Occipital lobe (tissue), 2 donors: ENCODE data around the gene MAPKAP1. TPM values are rescaled to one million over a fixed set of nuclear protein-coding genes. Genes with fewer than 3 reads are reported as not detected.

Experiments used
- DNase-seq: peaks from one replicate; lab custom pipeline; 2025; lab: John Stamatoyannopoulos, UW
- total RNA-seq: library from RNA; depleted of rRNA; stranded (reverse); fragments of >200 nt; gene quantifications from one replicate; pipeline ENCODE4 v1.2.3, GENCODE V29; 2014

Gene MAPKAP1
- 37.6 TPM for total RNA-seq

DNA sequence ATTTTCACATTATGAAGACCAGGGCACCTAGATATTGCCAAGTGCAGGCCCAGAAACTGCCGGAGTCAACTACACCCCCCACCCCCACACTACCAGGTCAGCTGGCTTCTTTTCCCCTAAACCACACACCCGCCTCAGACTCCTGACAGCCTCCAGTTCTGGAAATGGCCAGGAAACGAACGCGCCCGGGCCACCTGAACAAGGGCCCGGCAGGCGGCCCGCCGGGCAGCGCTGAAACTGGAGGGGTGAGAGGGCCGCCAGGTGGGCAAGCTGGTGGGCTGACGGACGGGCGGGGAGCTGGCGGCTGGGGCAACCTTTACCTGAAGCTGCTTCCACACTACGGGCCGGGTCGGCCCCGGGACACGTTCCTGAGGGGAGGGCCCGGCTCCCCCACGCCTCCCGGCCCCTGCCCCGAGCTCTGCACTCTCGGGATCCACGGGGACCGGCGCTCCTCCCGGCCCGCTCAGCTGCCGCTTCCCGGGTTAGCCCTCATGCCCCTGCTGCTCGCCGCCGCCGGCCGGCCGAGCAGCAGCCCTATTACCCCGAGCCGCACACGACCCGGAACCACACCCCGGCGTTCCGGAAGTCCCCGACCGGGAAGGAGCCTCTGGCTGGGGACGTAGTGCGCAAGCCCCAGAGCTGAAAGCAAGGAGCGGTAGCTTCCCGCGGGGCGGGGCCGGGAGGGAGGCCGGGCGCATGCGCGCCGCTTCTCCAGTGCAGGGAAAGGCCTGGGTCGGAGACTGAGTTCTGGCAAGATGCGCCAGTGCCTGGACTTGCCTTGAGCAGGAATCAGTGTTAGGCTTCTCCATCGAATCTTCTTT is at the start of gene MAPKAP1:
MAPKAP1 (minus strand) TSS at position 558 of the 821 bp plus-strand sequence. CDS start 34,634 bp downstream, outside the sequence.
- peak; percentile 92 for DNase-seq

DNA sequence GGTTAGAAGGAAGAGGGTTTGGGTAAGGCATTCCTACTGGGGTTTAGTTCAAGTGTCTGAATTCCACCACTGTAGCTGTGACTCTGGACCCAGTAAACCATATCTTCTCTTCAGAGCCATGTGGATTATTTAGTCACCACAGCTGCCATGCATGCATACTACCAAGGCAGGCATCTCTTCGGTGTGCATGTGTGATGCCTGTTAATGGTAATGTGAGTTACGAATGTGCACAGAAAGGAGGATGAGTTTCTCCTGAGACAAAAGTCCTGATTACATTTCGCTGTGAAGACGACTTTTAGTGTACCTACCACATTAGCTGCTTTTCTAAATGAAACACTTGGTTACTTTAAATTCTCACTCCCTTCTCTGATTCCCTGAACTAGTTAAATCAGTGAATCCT is 49.5 kb upstream of the MAPKAP1 start:
- no peak for DNase-seq

DNA sequence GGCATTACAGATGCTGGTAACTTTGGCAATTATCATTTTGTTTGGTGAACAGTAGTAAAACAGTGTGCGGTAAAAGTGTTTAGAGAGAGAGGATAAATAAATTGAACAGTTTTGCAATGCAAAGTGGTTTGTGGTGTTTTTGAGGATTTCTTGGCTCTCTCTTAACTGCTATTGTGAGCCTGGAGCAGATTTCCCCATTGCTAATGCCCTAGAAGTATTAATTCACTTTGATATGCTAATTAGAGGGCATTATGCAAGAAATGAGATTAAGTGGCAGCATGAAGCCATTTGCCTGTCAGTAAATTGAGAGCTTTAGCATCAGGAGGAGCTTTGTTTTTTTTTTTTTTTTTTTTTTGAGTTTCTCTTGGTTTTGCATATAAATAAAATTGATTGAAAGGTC is 48.3 kb upstream of the MAPKAP1 start:
- DNase-seq, result no peak

DNA sequence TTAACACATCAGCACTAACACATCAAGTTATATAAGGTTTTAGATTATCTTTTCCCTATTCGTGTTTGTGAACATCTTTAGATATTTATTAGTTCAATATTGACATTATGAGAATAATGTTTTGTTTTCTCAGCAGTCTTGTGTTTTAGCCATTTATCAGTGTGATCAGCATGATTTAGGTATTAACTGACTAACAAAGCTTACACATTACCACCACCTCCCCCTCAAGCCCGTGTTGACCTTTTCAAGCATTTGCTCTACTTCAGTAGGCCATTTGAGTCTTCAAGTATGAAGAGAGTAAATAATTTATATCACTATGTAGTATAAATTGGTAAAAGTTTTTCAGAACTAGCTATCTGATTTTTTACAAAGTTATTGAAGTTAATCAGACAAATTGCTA is 47.1 kb upstream of the MAPKAP1 start:
- DNase-seq, result no peak

DNA sequence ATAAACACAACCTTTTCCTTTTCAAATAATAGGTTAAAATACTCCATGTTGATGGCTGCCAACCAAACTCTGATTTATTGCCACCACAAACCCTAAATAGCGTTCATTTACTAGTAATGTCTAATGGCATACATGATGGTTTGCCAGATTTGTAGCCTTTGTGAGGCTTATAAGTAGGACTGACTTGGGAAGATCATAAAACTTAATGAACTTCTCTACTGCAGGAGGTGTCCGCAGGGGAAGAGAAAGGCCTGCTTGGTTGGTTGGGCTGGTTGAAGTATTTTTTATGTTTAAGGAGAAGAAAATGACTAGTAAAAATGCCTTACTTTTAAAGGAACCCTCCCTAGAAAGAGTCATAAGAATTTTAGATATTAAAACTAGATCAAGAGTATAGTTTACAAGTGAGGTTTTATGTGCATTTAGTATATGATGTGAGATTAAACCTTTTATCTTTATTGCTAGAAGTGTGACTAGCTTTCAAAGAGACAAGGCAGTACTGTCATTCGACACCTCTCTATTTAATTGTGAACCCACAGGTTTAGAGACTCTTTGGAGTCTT is 45.1 kb upstream of the MAPKAP1 start:
- no peak for DNase-seq

DNA sequence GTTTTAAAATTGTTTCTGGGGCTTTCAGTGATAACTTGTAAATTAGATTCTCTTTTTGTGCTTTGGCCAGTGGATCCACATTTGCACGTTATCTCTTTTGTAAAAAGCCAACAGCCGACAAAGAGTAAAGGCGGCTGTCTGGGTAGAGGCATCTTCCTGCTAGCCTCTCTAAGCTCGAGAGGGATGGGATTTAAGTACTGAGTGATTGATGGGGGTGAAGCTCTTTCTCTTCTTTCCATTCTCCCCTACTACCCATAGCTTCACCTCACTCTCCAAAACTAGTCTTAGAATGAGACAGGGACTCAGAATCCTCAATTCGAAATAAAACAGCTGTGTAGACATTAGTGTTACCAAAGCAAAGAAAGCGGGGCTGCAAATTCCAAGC is 43.6 kb upstream of the MAPKAP1 start:
- DNase-seq, result no peak

DNA sequence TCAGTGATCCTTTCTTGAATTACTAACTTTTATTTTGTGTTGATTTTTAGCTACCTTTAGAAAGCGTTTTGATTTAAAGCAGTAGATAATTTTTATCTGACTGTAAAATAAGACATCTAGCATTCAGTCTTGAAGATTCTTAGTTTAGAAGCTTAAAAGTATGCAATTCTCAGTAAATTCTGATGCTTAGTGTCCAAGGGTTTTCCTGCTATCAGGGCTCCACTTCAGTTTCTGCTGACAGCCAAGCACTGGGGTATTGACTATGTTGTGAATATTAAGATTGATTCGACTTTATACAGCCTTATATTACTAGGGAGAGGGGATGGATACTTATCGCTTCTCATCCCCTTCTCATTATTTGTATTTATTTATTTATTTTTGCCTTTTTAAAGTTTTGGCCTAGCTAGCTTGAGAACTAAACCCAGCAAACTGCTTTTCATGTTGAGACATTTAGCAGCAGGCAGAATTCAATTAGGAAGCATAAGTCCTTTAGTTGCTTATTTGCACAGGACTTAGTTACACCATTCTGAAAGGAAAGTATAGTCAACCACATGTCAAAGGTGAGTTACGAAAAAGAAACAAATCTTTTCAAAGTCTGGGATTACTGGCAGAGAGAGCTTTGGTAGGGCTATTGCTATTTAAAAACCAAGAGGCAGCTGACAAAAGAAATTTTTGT is 43.1 kb upstream of the MAPKAP1 start:
- DNase-seq, result no peak

DNA sequence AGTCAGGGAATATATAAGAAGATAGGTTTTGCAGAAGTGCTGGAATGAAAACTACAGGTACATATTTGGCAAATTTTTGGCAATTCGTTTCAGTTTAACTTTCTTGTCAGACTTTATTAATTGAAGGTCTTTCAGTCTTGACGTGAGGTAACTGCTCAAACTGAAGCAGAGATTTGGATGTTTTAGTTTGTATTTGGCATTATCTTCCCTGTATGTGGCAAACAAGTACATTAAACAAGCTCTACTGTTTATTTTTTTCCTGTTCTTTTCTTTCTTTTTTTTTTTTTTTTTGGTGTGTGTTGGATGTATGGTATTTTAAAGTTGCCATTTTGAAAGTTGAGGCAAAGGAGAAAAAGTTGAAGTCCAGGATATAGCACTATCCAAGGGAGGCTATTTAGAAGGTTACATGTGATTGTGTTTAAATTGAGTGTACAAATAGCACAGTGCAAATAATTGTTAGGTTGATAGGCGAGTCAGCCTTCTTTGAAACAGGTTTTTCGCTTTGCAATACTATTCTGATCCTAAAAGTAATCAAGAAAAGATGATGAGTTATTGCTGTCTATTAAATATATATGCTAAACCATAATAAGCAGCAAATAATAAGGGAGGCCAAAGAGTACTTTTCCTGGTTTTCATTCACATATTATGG is 42.4 kb upstream of the MAPKAP1 start:
- no peak for DNase-seq

DNA sequence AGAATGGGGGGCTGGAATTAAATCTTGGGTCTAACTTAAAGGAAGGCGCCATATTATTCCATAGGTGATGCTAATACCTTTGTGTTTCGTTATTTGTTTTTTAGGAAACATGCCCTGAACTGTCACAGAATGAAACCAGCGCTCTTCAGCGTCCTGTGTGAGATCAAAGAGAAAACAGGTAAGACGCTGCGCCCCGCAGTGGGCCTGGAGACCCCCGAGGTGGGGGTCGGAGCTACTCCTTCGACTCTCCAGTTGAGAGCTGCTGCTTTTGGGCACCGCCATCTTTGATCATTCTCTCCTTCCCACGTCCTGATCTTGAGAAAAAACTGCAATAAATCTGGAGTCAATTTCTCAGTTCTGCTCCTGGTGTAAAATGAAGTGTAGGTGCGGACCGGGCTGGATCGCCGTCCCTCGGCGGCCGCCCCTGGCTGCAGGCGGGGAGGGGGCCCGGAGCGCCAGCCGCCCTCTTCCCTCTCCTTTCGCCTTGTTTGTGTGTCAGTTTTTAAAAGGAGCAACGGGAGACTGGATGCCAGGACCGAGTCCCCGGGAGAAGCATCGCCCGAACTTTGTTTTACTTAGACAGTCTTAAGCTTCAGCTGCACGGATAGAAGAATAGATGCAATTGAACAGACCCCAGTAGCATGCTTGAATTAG is 41.6 kb upstream of the MAPKAP1 start:
- no peak for DNase-seq

DNA sequence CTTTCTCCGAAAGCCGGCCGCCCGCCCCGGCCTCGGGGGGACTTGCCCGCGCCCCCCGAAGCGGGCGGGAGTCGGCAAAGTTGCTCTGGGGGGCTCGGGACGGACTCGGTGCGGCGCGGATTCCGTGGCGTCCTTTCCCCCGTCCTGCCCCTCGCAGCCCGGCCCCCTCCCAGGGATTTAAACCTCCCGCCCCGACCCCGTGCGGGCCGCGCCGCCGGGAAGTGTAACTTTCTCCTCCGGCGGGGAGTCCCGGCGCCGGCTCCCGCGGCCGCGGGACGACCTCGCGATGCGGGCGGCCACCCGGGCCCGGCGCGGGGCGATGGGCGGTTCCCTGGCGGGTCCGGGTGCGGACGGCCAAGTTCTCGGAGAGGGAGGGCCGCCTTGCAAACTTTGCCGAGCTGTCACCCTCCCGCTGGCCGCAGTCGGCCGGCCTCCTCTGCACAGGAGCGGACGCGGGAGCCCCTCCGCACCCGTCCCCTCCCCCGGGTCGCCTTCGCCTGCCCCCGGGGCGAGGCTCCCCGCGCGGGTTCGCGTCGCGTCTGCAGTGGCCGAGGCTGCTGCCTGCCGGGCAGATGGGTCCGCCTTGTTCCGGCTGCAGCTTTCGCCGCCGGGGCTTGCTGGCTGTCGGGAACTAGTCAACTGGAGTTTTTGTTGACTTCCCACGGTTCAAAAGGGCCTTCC is 40.9 kb upstream of the MAPKAP1 start:
- no peak for DNase-seq

DNA sequence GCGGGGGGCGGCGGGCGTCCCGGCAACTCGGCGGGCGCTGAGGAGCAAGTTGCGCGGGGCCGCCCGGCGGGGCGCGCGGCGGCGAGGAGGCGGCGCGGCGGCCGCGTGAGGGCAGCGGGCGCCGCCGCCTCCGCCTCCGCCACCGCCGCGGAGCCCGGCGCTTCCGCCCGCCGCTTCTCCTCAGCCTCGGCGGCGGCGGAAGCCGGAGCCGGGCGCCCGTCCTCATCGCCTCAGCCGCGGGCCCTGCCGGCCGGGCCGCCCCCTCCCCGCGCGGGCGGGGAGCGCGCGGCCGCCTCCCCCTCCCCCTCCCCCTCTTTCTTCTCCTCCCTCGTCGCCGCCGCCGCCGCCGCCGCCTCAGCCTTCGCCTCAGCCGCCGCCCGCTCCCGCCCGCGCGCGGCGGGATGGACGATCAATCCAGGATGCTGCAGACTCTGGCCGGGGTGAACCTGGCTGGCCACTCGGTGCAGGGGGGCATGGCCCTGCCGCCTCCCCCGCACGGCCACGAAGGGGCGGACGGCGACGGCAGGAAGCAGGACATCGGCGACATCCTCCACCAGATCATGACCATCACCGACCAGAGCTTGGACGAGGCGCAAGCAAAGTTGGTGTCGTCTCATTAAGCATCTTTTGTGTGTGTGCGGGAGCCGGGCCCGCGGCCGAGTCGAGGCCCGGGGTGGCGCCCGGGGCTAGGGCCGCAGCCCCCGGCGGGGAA is 40.2 kb upstream of the MAPKAP1 start, which contains the start of gene PBX3:
PBX3 (plus strand) TSS at position 321 of the 712 bp plus-strand sequence.
- no peak for DNase-seq

DNA sequence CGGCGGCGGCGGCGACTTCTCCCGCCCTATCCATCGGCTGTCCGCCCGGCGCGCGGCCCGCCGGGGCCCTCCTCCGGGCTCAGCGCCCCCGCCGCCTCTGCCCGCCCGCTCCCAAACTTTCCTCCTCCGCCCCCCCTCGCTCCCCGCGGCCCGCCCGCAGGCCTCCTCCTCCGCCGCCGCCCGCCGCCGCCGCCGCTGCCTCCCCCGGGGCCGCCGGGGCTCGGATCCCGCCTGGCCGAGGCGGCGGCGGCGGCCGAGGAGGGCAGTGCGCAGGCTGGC is 39.7 kb upstream of the MAPKAP1 start:
- no peak for DNase-seq

DNA sequence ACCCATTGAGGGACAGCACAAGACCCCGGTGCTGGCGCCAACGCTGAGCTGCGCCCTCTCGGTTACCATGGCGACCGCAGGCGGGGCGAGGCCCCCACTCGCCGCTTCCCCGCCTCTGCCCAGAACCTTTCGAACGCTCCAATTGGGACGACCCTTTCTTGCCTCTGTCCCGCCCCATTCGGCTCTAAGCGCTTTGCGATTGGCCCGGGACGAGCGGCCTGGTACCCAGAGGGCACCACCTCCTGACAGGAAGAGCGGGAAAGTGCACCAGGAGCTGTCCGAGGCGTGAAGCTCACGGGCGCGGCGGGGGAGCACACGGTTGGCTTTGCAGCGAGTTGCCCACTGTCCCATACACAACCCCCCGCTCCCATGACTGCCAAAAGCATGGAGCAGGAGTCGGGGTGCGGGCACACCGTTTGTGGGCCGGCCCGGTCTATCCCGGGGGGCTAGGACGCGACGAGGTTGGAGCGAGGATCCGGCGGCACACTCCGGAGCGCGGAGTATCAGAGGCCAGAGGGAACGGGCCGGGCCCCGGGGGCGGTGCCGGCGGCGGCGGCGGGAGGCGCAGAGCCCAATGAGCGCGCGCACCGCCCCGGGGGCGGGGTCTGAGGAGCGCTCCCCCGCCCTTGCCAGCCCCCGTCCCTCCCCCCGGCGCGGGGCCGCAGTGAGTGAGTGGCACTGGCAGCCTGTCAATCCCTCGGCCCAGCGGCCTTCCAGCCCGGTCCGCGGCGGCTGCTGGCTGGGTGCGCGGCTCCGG is 39.2 kb upstream of the MAPKAP1 start:
- peak; percentile 89 for DNase-seq

DNA sequence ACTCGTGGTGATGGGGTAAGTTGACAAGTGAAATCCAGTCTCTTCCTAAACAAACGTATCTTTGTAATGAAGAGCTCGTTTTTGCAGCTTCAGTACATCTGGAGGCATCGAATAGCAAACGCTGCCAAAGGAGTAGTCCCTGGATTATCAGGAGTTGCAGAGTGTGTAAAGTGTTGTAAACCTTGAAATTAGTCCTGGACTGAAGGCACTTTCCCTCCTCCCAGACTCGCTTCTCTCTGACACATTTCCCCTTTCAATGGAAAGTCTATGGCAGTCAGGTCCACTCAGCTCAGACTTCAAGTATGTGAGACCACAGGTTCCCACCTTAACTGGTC is 38.6 kb upstream of the MAPKAP1 start:
- no peak for DNase-seq

DNA sequence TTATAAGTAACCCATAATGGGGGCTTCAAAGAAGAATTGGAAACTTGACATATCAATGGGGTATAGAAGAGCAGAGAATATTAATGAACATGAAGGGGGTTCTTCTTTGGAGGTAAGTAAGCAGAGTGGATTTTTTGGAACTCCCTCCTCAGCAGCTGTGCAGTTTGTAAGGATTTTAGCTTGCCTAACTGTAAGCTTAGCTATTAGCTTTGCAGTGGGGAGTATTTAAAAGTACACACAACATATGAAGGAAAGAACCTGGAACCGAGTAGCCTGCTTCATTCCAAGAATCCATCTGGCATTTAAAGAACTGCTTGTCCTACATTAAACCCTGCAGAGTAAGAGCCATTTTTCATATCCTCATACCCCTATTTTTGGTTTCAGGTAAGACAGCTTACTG is 38.0 kb upstream of the MAPKAP1 start:
- no peak for DNase-seq

DNA sequence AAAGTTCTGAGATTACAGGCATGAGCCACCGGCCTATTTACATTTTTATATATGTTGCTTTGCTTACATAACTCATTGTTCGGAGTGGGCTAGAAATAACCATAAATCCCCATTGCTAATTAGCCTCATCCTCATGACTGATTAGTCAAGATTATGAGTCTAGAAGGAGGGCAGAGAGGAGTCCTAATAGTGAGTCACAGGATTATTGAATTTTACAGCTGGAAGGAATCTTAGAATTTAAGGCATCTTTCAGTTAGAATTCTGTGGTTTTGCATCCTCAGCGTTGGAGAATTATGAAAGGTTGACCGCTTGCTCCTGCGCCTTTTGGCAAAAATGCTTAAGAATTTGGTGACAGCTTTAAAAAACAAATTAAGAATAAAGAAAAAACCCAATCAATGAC is 37.6 kb upstream of the MAPKAP1 start:
- DNase-seq, result no peak

DNA sequence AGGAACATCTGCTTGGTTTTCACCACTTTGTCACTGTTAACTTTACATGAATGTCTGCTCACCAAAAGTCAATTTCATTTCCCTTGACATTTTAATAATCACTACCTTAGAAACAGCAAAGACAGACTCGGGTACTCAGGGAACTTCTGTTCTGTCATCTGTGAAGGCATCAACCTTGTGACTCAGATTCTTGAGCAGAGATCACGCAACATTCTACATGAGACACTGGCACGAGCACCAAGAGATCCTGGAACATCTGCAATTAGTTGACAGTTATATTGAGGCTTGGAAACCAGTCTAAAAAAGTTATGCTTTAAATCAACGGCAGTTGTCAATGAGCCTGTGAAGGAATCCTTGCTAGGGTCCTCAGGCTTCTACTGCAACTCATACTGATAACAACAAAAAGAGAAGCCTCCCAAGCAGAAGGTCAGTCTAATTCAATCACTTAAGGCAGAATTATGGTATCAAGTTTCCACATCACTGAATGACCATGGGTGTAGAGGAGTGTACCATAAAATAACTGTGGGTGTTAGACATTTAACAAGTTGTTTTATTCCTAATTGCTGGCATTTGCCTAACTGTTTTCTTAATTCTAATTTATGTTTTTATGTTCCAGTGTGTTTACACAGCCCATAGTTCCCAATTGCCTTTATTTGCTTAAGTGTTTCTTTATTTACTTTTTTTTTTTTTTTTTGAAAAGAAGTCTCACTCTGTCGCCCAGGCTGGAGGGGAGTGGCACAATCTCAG is 36.8 kb upstream of the MAPKAP1 start:
- no peak for DNase-seq

DNA sequence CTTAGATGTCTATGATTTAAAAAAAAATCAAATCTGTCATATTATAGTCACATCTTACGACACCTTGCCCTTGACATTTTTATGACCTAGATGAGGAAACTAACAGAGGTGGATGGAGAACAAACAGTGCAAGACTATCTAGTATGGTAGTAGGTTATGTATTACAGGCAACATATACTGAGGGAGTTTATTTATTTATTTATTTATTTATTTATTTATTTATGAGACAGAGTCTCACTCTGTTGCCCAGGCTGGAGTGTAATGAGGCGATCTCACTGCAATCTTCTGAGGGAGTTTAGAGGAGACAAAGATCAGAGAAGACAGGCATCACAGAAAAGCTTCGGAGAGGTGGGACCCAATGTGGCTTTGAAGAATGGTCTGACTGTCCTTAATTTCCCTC is 35.6 kb upstream of the MAPKAP1 start:
- no peak for DNase-seq

DNA sequence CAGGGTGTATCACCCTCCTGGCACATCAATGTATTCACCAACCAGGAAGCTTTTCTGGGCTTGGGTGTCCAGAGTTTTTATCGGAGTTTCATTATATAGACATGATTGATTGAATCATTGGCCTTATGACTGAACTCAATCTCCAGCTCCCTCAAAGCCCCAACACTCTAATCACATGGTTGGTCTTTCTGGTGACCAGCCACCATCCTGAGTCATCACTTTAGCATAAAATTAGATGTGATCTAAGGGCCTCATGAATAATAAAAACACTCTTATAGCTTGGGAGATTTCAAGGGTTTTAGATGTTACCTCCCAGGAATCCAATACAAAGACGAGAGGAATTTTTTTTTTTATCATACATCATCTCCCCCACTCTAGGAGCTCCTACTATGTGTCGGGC is 32.4 kb upstream of the MAPKAP1 start:
- DNase-seq, result no peak
